T-helper 17 cell (primary cell): ENCODE results near the gene NCK1. TPM values are rescaled to one million over a fixed set of nuclear protein-coding genes. Genes with fewer than 3 reads are reported as not detected.
"Not testable (repeated sequence)": the region's sequence is repeated elsewhere in the genome, so short reads cannot be mapped to it uniquely, and the experiment has no call there.

ENCODE experiments used
- ATAC-seq: fragments of 150-1000 bp; cut with Tn5 transposase; 2 replicates; pipeline ENCODE4 v1.10.0; 2021; ENCODE audit warnings: mild to moderate bottlenecking, moderate library complexity
- DNase-seq, 3 donors: peaks; one replicate each; pipeline versions ENCODE4 v3.0.0 to v3.0.0-alpha.2; 2020 to 2021
- H3K9me3 ChIP-seq: one replicate; pipeline ENCODE4 v1.7.0; 2013; ENCODE audit warnings: low read length, mild to moderate bottlenecking; ENCODE audit not compliant: control insufficient read depth, poor library complexity, severe bottlenecking
- H3K27ac Mint-ChIP-seq: one replicate; pipeline ENCODE4 v1.8.0; 2022; ENCODE audit warnings: mild to moderate bottlenecking, moderate library complexity, mixed read lengths
- H3K27me3 Mint-ChIP-seq: one replicate; pipeline ENCODE4 v1.8.0; 2022; ENCODE audit warnings: mixed read lengths
- H3K36me3 Mint-ChIP-seq: one replicate; pipeline ENCODE4 v1.8.0; 2022; ENCODE audit warnings: low read depth, mixed read lengths
- H3K4me1 Mint-ChIP-seq: one replicate; pipeline ENCODE4 v1.8.0; 2022; ENCODE audit warnings: mild to moderate bottlenecking, mixed read lengths
- H3K4me3 Mint-ChIP-seq: one replicate; pipeline ENCODE4 v1.8.0; 2022; ENCODE audit warnings: mild to moderate bottlenecking, moderate library complexity, mixed read lengths
- total RNA-seq, 4 donors: library from RNA in 2 of 4; stranded (reverse) in 2 of 4; gene quantifications; one replicate each; pipeline ENCODE4 v1.2.3 and lab custom pipeline; 2022 to 2026

The NCK1 gene
- total RNA-seq, 2 donors from 2014 or later = 59.0 to 59.1 TPM

DNA sequence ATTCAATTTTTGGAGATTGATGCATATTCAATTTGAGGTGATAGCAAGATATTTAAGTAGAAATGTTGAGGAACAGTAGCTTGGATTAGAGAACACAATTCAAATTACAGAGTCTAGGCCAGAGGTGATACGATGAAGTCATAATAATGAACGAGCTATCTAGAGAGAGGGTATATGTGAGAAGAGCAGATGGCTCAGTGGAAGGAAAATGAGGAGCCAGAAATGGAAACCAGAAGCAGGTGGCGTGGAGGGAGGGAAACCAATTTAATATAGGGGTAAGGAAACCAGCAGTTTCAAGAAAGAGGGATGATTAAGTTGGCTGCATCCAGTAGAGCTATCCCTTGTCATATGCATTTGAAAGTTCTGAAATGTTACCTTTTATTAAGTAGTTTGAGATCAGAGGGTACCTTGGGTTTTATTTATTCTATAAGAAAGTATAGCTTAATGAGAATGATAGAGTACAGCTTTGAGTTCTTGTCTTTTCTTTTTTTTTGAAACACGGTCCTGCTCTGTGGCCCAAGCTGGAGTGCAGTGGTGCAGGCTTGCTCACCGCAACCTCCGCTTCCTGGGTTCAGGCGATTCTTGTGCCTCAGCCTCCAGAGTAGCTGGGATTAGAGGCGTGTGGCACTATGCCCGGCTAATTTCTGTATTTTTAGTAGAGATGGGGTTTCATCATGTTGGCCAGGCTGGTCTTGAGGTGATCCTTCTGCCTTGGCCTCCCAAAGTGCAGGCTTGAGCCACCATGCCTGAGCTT, 22.1 kb downstream of the NCK1 start:
- H3K27me3 Mint-ChIP-seq = no peaks in the 10 kb centered on the region
- peak overlapping the region; percentile 35 for H3K27ac Mint-ChIP-seq
- no peak overlapping the region for H3K4me3 Mint-ChIP-seq
- DNase-seq (no peak), ATAC-seq (no peak)
- H3K4me1 Mint-ChIP-seq = peaks cover 39% of the 10 kb centered on the region
- no peaks in the 10 kb centered on the region for H3K9me3 ChIP-seq
- H3K36me3 Mint-ChIP-seq = no peaks in the 10 kb centered on the region

- Mint-ChIP-seq H3K27me3 (no peaks in the 10 kb centered on the region), H3K27ac (peak overlapping the region; percentile 77), H3K36me3 (no peaks in the 10 kb centered on the region), H3K4me1 (peaks cover 42% of the 10 kb centered on the region), H3K4me3 (peak overlapping the region; percentile 71)
- no peaks in the 10 kb centered on the region for H3K9me3 ChIP-seq
- peak; percentile 82 for ATAC-seq
- DNase-seq = no peak
Observed at GRCh38 chr3:136885357-136886213, 23.6 kb downstream of the NCK1 start.

GRCh38 chr3:136889947-136890346, 27.9 kb downstream of the NCK1 start:
- no peak for DNase-seq
- no peak for ATAC-seq
- Mint-ChIP-seq H3K27ac (no peak overlapping the region), H3K36me3 (peaks cover 4% of the 10 kb centered on the region), H3K4me1 (peaks cover 41% of the 10 kb centered on the region), H3K4me3 (no peak overlapping the region), H3K27me3 (no peaks in the 10 kb centered on the region)
- H3K9me3 ChIP-seq = no peaks in the 10 kb centered on the region

GRCh38 chr3:136891934-136892855, 30.2 kb downstream of the NCK1 start:
- no peak overlapping the region for H3K27ac Mint-ChIP-seq
- H3K36me3 Mint-ChIP-seq = peaks cover 4% of the 10 kb centered on the region
- H3K9me3 ChIP-seq = no peaks in the 10 kb centered on the region
- peaks cover 38% of the 10 kb centered on the region for H3K4me1 Mint-ChIP-seq
- no peak for DNase-seq
- ATAC-seq = no peak
- no peak overlapping the region for H3K4me3 Mint-ChIP-seq
- no peaks in the 10 kb centered on the region for H3K27me3 Mint-ChIP-seq

GRCh38 chr3:136893848-136894443, 31.9 kb downstream of the NCK1 start:
- Mint-ChIP-seq H3K4me3 (no peak overlapping the region), H3K27ac (no peak overlapping the region), H3K4me1 (peaks cover 33% of the 10 kb centered on the region), H3K27me3 (no peaks in the 10 kb centered on the region), H3K36me3 (peaks cover 4% of the 10 kb centered on the region)
- no peak for DNase-seq
- H3K9me3 ChIP-seq = no peaks in the 10 kb centered on the region
- no peak for ATAC-seq

DNA sequence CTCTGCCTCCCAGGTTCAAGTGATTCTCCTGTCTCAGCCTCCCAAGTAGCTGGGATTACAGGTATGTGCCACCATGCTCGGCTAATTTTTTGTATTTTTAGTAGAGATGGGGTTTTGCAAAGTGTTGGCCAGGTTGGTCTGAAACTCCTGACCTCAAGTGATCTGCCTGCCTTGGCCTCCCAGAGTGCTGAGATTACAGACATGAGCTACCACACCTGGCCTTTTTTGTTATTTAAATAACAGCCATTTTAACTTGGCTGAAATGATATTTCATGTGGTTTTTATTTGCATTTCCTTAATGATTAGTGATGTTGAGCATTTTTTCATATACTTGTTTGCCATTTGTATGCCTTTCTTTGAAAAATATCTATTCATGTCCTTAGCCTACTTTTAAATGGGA, 35.2 kb downstream of the NCK1 start:
- H3K9me3 ChIP-seq, DNase-seq, H3K27ac Mint-ChIP-seq, ATAC-seq, H3K27me3 Mint-ChIP-seq, H3K36me3 Mint-ChIP-seq, H3K4me3 Mint-ChIP-seq: not testable (repeated sequence)
- peaks cover 54% of the 10 kb centered on the region for H3K4me1 Mint-ChIP-seq

DNA sequence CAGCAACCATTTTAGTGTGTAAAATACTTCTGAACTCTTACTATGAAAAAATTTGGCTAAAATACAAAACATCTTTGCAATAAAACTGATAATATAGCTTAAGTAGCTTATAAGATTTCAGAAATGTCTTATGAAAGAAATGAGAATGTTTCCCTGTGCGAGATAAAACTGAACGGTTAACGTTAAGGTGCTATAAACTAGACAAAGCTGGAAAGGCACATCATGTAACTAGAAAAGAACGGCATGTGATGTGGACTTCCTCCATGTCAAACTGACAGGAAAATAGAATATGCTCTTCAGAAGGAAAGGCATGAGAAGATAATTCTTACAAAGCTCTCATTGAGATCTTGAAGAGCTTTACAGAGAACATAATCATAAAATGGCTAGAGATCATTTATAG, 36.5 kb downstream of the NCK1 start:
- Mint-ChIP-seq H3K4me1 (peaks cover 46% of the 10 kb centered on the region), H3K27ac (peak overlapping the region; percentile 29), H3K36me3 (peaks cover 2% of the 10 kb centered on the region), H3K4me3 (no peak overlapping the region), H3K27me3 (no peaks in the 10 kb centered on the region)
- no peaks in the 10 kb centered on the region for H3K9me3 ChIP-seq
- ATAC-seq (no peak), DNase-seq (no peak)

DNA sequence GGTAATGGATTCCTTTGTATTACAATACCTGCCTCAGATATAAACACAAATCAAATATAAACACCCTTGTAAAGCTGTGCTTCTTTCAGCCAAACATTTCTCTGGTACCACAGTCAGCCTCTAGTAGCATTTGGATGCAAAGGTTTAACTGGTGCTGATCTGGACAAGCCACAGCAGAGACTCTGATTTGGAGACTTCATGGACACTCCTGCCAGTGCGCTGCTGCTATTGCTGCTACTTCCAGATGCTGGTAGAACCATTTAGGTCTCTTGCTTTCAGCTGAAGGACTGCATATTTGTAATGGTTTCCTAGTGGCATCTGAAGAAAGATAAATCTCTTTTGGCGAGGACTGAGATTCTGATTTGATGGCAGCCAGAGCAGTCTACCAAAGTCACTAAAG, 36.9 kb downstream of the NCK1 start:
- H3K9me3 ChIP-seq = no peaks in the 10 kb centered on the region
- Mint-ChIP-seq H3K27ac (peak overlapping the region; percentile 37), H3K4me1 (peaks cover 42% of the 10 kb centered on the region), H3K4me3 (no peak overlapping the region), H3K36me3 (peaks cover 2% of the 10 kb centered on the region), H3K27me3 (no peaks in the 10 kb centered on the region)
- DNase-seq (no peak), ATAC-seq (peak; percentile 33)

- no peak for DNase-seq
- Mint-ChIP-seq H3K4me1 (peaks cover 37% of the 10 kb centered on the region), H3K36me3 (peaks cover 2% of the 10 kb centered on the region)
Observed at GRCh38 chr3:136899622-136900158, 37.7 kb downstream of the NCK1 start.

DNA sequence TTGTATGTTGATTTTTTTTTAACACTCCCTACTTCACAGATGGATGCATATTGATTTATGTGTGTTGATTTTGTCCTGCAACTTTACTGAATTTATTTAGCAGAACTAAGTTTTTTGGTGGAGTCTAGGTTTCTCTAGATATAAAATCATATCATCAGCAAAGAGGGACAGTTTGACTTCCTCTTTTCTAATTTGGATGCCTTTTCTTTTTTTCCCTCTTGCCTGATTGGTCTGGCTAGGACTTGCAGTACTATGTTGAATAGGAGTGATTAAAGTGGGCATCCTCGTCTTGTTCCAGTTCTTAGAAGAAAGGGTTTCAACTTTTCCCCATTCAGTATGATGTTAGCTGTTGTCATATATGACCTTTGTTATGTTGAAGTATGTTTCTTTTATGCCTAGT, 38.7 kb downstream of the NCK1 start:
- not testable (repeated sequence) for H3K9me3 ChIP-seq, H3K4me3 Mint-ChIP-seq, H3K27me3 Mint-ChIP-seq, H3K27ac Mint-ChIP-seq, DNase-seq, H3K36me3 Mint-ChIP-seq, ATAC-seq
- peaks cover 40% of the 10 kb centered on the region for H3K4me1 Mint-ChIP-seq

More at GRCh38 chr3:136899622-136900158, 37.7 kb downstream of the NCK1 start:
- Mint-ChIP-seq H3K4me3 (peak overlapping the region; percentile 32), H3K27ac (peak overlapping the region; percentile 37), H3K27me3 (no peaks in the 10 kb centered on the region)
- no peaks in the 10 kb centered on the region for H3K9me3 ChIP-seq
- ATAC-seq = peak; percentile 60

DNA sequence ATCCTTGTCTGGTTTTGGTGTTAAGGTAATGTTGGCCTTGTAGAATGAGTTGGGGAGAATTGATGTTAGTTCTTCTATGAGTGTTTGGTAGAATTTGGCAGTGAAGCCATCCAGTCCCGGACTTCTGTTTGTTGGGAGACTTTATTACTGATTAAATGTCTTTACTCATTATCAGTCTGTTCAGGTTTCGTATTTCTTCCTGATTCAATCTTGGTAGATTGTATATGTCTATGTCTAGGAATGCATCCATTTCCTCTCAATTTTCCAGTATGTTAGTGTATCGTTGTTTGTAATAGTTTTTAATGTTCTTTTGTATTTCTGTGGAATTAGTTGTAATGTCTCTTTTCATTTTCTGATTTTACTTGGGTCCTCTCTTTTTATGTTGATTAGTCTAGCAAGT, 39.4 kb downstream of the NCK1 start:
- H3K4me1 Mint-ChIP-seq = peaks cover 43% of the 10 kb centered on the region
- no peak for DNase-seq
- H3K4me3 Mint-ChIP-seq = no peak overlapping the region
- H3K27ac Mint-ChIP-seq = peak overlapping the region; percentile 1
- no peaks in the 10 kb centered on the region for H3K27me3 Mint-ChIP-seq
- H3K36me3 Mint-ChIP-seq = peaks cover 2% of the 10 kb centered on the region
- ATAC-seq = no peak
- H3K9me3 ChIP-seq = no peaks in the 10 kb centered on the region

DNA sequence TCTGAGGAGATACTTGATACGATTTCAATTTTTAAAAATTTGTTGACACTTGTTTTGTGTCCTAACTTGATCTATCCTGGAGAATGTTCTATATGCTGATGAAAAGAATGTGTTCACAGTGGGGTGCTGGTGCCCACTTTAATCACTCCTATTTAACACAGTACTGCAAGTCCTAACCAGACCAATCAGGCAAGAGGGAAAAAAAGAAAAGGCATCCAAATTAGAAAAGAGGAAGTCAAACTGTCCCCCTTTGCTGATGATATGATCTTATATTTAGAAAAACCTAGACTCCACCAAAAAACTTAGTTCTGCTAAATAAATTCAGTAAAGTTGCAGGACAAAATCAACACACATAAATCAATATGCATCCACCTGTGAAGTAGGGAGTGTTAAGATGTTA, 40.5 kb downstream of the NCK1 start:
- not testable (repeated sequence) for DNase-seq, H3K27ac Mint-ChIP-seq, H3K27me3 Mint-ChIP-seq, H3K4me3 Mint-ChIP-seq, H3K36me3 Mint-ChIP-seq, ATAC-seq, H3K9me3 ChIP-seq
- peaks cover 53% of the 10 kb centered on the region for H3K4me1 Mint-ChIP-seq
